IPS-20b (cell line): ENCODE results near the gene DPEP2.
"Not testable (repeated sequence)": the region's sequence is repeated elsewhere in the genome, so short reads cannot be mapped to it uniquely, and the experiment has no call there.

Experiments used
- H3K27ac ChIP-seq: one replicate; pipeline ENCODE4 v1.5.1; 2013; ENCODE audit warnings: low read length
- H3K27me3 ChIP-seq: 2 replicates; pipeline ENCODE4 v1.6.1; 2013; ENCODE audit warnings: mild to moderate bottlenecking, low read length, inconsistent platforms; ENCODE audit not compliant: insufficient read depth
- H3K36me3 ChIP-seq: 2 replicates; pipeline ENCODE4 v1.6.1; 2013; ENCODE audit warnings: low read depth, mild to moderate bottlenecking, inconsistent platforms, low read length, moderate library complexity; ENCODE audit not compliant: insufficient read depth
- H3K4me1 ChIP-seq: 2 replicates; pipeline ENCODE4 v1.6.1; 2013; ENCODE audit warnings: mild to moderate bottlenecking, control low read depth, inconsistent platforms, low read length, moderate library complexity; ENCODE audit not compliant: insufficient read depth
- H3K4me3 ChIP-seq: 2 replicates; pipeline ENCODE4 v1.5.1; 2013; ENCODE audit warnings: mild to moderate bottlenecking, low read length, inconsistent platforms
- H3K9ac ChIP-seq: 2 replicates; pipeline ENCODE4 v1.6.1; 2013; ENCODE audit warnings: low read depth, mild to moderate bottlenecking, inconsistent platforms, low read length, moderate library complexity
- H3K9me3 ChIP-seq: 2 replicates; pipeline ENCODE4 v1.6.1; 2013; ENCODE audit warnings: mild to moderate bottlenecking, low read depth, low read length, inconsistent platforms; ENCODE audit not compliant: insufficient read depth

DPEP2 gene

DNA sequence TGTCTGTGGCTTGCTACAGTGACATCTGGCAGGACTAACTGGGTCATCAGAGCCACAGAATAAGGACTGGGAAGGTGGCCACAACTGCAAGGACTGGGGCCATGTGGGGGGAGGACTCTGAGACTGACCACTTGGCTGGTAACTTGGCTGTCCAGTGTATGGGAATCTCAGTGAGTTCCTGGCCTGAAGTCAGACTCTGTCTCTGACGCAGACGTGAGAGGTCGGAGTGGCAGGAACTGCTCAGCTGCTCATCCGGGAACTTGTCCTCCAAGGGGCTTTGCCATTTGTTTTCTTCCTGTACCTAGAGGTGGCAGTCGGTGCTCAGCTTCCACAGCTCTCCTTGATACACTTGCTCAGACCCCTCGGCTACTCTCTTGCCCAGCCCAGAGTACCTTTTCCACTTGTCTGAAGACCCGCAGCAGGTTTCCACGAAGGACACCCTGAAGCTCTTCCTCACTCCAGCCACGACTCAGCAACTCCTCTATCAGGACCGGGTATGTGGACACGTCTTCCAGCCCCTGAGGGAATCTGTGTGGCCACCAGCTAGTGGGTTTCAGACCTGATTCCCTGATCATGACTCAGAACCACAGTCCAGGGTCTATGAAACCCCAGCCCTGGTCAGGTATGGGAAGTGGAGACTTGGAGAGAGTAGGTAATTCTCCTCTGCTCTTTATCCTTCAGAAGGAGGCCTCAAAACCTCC lies 11.7 kb downstream of the DPEP2 start:
- Histone ChIP-seq H3K27ac (no peak overlapping the region), H3K9ac (no peak overlapping the region), H3K9me3 (no peaks in the 10 kb centered on the region), H3K4me3 (no peak overlapping the region), H3K36me3 (no peaks in the 10 kb centered on the region), H3K27me3 (peaks cover 11% of the 10 kb centered on the region), H3K4me1 (no peaks in the 10 kb centered on the region)

DNA sequence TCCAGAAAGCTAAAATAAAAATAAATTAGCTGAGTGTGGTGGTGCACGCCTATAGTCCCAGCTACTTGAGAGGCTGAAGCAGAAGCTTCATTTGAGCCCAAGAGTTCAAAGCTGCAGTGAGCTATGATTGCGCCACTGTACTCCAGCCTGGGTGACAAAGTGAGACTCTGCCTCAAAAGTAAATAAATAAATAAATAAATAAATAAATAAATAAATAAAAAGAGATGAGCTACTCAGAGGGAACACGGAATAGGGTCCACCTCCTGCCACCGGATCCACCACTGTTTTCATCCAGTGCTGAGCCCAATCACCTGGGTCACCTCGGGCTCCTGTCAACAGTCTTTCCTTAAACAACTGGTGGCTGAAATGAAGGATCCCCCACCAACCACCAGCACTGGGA lies 12.3 kb downstream of the DPEP2 start:
- Histone ChIP-seq H3K4me1 (no peaks in the 10 kb centered on the region), H3K27me3 (peaks cover 5% of the 10 kb centered on the region), H3K27ac (no peak overlapping the region), H3K9ac (no peak overlapping the region), H3K9me3 (no peaks in the 10 kb centered on the region), H3K4me3 (no peak overlapping the region), H3K36me3 (no peaks in the 10 kb centered on the region)

DNA sequence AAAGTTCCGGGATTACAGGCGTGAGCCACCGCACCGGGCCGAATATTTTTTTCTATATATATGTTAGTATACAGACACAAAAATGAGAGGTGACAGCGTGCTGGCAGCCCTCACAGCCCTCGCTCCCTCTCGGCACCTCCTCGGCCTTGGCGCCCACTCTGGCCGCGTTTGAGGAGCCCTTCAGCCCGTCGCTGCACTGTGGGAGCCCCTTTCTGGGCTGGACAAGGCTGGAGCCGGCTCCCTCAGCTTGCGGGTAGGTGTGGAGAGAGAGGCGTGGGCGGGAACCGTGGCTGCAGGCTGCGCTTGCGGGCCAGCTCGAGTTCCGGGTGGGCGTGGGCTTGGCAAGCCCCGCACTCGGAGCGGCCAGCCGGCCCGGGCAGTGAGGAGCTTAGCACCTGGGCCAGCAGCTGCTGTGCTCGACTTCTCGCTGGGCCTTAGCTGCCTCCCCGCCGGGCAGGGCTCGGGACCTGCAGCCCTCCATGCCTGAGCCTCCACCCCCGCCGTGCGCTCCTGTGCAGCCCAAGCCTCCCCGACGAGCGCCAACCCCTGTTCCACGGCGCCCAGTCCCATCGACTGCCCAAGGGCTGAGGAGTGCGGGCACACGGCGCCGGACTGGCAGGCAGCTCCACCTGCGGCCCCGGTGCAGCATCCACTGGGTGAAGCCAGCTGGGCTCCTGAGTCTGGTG lies 17.1 kb downstream of the DPEP2 start:
- Histone ChIP-seq H3K27me3 (peaks cover 10% of the 10 kb centered on the region), H3K4me1 (no peaks in the 10 kb centered on the region), H3K9me3 (no peaks in the 10 kb centered on the region), H3K27ac (no peak overlapping the region), H3K9ac (no peak overlapping the region), H3K4me3 (no peak overlapping the region), H3K36me3 (no peaks in the 10 kb centered on the region)

DNA sequence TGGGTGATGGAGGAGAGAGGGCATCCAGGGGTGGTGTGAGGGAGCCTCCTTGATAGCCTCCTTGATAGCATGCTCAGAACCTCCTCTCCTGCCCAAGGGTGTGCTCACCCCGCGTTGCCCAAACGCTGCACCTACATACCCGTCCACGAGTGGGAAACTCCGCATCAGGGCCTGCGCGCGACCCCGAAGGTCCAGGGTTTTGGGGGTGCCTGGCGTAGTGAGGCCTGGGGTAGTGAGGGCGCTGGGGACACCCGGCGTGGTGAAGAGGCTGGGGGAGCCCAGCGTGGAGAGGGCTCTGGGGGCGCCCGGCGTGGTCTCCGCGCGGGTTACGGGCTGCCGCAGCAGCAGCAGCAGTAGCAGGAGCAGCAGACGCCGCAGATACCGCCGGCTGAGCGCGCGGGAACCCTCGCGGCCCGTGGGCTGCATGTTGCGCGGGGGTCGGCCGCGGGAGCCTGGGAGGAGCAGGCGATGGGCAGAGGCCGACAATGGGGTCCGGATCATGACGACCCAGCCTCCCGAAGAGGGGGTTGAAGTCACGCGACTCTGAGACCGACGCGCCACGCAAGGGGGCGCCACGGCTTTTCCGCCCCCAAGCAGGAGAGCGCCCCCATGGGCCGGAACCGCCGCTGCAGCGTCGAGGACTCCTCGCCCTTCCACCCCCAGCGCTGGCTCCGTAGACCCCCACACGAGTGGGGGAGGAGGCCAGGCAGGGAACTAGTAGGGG lies 19.2 kb downstream of the DPEP2 start, which contains the start of gene DPEP3:
Gene DPEP3, minus strand, starts transcription at position 545 of the 724 bp plus-strand sequence. Its CDS starts 119 bp downstream, at position 426.
- Histone ChIP-seq H3K4me1 (no peaks in the 10 kb centered on the region), H3K36me3 (no peaks in the 10 kb centered on the region), H3K4me3 (no peak within 1 kb of the TSS), H3K27ac (no peak within 1 kb of the TSS), H3K27me3 (peaks cover 13% of the 10 kb centered on the region), H3K9me3 (no peaks in the 10 kb centered on the region), H3K9ac (no peak within 1 kb of the TSS)

DNA sequence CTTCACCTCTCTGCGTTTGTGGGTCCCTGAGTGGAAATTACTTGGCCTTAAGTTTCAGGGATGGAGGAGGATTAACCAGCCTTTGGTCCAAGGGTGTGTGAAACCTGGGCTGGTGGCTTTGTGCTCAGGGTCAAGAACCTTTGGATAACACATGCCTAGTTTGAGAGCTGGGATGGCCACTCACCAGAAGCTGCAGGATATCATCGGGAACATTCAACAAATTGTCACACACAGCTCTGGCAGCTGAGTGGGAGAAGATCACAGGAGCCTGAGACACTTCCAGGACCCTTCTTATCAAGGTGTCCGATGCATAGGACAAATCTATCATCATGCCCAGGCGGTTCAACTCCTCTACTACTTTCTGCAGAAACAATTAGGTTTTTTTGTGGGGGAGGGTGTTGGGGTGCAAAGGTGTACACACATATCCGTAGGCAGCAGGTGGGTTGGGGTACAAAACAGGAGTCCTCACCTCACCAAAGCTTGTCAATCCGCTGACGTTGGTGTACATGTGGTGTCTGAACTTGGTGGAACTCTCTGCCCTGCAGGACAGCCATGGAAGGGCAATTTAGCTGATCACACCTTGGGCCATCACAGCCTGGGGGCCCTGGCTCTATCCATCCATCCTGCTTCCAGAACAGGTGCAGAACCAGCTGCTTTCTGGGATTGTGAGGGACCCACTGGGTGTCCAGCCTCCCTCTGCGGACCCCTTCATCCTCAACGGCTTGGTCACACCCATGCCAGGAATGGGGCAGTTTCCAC lies 21.6 kb downstream of the DPEP2 start:
- Histone ChIP-seq H3K4me3 (no peak overlapping the region), H3K9ac (no peak overlapping the region), H3K27ac (no peak overlapping the region)

DNA sequence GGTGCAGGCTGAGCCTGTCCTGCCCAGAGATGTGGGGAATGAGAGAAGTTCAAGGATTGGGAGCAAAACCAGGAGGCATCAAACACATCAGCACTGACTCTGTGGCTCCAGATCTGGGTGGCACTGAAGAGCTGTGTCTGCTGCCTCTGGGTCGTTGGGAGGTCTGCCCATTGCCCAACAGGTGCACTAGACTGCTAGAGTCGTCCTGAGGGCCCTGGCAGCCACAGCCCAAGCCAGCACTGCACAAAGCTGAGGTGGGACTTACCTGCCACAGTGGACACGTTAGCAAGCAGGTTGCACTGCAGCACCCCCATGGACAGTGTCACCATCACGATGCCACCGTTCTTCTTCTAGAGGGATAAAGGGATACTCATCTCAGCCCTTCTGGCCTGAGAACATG lies 22.3 kb downstream of the DPEP2 start:
- no peak overlapping the region for H3K27ac ChIP-seq
- no peaks in the 10 kb centered on the region for H3K36me3 ChIP-seq
- no peak overlapping the region for H3K4me3 ChIP-seq
- no peaks in the 10 kb centered on the region for H3K9me3 ChIP-seq
- H3K9ac ChIP-seq = no peak overlapping the region
- H3K4me1 ChIP-seq = no peaks in the 10 kb centered on the region
- H3K27me3 ChIP-seq = peaks cover 13% of the 10 kb centered on the region

More for the DNA sequence above, 21.6 kb downstream of the DPEP2 start:
- H3K36me3 ChIP-seq = no peaks in the 10 kb centered on the region
- no peaks in the 10 kb centered on the region for H3K9me3 ChIP-seq
- H3K4me1 ChIP-seq = no peaks in the 10 kb centered on the region
- peaks cover 13% of the 10 kb centered on the region for H3K27me3 ChIP-seq

DNA sequence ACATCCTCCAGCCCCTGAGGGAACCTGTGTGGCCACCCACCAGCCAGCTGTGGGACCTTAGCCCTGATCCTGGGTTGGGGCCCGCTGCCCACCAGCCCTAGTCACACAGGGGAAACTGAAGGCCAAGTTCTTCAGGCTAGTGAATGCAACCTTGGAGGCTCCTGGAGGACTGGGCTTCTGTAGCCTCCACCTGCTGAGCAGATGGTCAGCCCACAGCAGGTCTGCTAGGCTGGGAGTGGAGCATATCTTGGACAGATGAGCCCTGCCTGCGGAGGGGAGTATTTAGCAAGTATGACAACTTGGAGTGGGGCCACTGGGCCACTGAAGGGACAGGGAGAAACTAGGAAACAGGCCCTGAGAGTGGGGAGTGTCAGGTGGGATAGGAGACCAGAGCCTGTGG lies 23.1 kb downstream of the DPEP2 start:
- H3K4me3 ChIP-seq = no peak overlapping the region
- no peaks in the 10 kb centered on the region for H3K4me1 ChIP-seq
- H3K27ac ChIP-seq = no peak overlapping the region
- no peaks in the 10 kb centered on the region for H3K9me3 ChIP-seq
- no peak overlapping the region for H3K9ac ChIP-seq
- H3K36me3 ChIP-seq = no peaks in the 10 kb centered on the region
- H3K27me3 ChIP-seq = peaks cover 13% of the 10 kb centered on the region

DNA sequence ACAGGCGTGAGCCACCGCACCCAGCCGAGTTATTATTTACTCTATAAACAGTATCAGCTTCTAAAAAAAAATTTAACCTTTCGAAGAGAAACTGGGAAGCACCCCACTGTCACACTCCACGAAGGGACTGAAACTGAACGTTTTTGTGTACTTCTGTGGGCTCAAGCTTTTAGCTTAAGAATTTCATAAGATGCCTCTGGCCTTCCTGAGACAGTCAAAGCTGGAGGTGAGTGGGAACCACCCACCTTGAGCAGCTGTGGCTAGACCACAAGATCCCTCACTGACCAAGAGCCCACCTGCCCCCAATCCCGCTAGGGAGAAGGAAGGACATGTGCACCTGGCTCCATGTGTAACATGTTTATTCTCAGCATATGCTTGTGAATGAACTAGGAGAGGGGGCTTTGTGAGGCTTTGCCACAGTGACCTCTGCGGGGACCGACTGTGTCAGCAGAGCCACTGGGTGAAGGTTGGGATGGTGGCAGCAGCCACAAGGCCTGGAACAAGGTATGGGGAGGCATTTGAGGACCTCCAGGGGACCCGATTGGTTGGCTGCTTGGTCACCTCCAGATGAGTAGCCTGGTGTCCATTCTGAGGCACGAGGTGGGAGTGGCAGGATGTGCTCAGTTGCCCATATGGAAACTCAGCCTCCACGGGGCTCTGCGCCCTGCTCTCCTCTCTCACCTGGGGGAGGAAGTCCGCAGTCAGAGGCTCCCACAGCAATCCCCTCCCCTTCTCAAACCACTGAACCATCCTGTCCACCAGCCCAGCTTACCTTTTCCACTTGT lies 23.8 kb downstream of the DPEP2 start:
- Histone ChIP-seq H3K36me3 (no peaks in the 10 kb centered on the region), H3K4me1 (no peaks in the 10 kb centered on the region), H3K9me3 (no peaks in the 10 kb centered on the region), H3K27me3 (peaks cover 13% of the 10 kb centered on the region), H3K4me3 (no peak overlapping the region), H3K27ac (no peak overlapping the region), H3K9ac (no peak overlapping the region)

DNA sequence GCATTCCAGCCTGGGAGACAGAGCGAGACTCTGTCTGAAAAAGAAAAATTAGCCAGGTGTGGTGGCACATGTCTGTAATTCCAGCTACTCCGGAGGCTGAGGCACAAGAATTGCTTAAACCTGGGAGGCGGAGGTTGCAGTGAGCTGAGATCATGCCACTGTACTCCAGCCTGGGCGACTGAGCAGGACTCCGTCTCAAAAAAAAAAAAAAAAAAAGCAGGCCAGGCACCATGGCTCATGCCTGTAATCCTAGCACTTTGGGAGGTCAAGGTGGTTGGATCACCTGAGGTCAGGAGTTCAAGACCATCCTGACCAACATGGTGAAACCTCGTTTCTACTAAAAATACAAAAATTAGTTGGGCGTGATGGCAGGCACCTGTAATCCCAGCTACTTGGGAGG lies 27.0 kb downstream of the DPEP2 start:
- H3K36me3 ChIP-seq, H3K27ac ChIP-seq, H3K9ac ChIP-seq, H3K4me1 ChIP-seq, H3K4me3 ChIP-seq, H3K9me3 ChIP-seq: not testable (repeated sequence)
- peaks cover 11% of the 10 kb centered on the region; the same call in 1 of the 2 replicates for H3K27me3 ChIP-seq

DNA sequence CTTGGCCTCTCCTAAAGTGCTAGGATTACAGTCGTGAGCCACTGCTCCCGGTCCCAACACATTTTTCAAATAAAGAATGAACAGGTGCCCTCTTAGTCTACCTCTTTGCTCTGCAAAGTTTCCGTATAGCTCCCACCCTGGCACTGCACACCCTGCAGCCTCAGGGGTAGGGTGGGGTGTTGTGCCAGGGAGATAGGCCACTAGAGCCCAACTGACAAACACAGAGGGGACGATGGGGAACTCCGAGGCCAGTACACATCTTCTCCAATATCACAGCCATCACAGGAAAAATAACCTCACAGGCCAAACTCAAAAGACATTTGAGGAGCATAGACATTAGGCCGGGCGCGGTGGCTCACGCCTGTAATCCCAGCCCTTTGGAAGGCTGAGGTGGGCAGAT lies 28.2 kb downstream of the DPEP2 start:
- Histone ChIP-seq H3K27me3 (peaks cover 8% of the 10 kb centered on the region; the same call in 1 of the 2 replicates), H3K4me3 (no peak overlapping the region), H3K36me3 (no peaks in the 10 kb centered on the region), H3K9ac (no peak overlapping the region), H3K27ac (no peak overlapping the region), H3K4me1 (peaks cover 13% of the 10 kb centered on the region), H3K9me3 (no peaks in the 10 kb centered on the region)
